ENCODE measurements around the gene CNOT4. TPM values are rescaled to one million over a fixed set of nuclear protein-coding genes. Genes with fewer than 3 reads are reported as not detected.

The CNOT4 gene
- total RNA-seq, 1 experiment from 2014 or later: 22.0 TPM

- TF ChIP-seq CTCF (IDR thresholded peaks at IDR 0.05; ENCODE audit: insufficient read depth in 1 of 2, low read depth in 1 of 2, low read length in 1 of 2, severe bottlenecking in 1 of 2, unreplicated experiment in 1 of 2): no peak
- no peaks in the 10 kb centered on the region for H3K9me3 ChIP-seq
- no TSS peak for BruUV-seq (replicated peaks)
- Mint-ChIP-seq H3K9me3 (ENCODE audit: unreplicated experiment) (no peaks in the 10 kb centered on the region), H3K4me3 (ENCODE audit: unreplicated experiment) (no peak overlapping the region), H3K27ac (ENCODE audit: unreplicated experiment) (no peak overlapping the region), H3K27me3 (ENCODE audit: insufficient read depth, unreplicated experiment) (no peaks in the 10 kb centered on the region), H3K4me1 (ENCODE audit: low read depth, unreplicated experiment) (peaks cover 8% of the 10 kb centered on the region), H3K36me3 (ENCODE audit: insufficient read depth, unreplicated experiment) (peaks cover 6% of the 10 kb centered on the region)
- DNase-seq: no peak
- no peaks in the 10 kb centered on the region for H3K4me1 ChIP-seq
- ChIA-PET CTCF (no interaction called here), POLR2A (no interaction called here)
- H3K27me3 ChIP-seq (replicated peaks; ENCODE audit: control insufficient read depth, insufficient read depth, low read length): no peaks in the 10 kb centered on the region
- no peak overlapping the region for H3K4me3 ChIP-seq (ENCODE audit: low read depth, low read length)
- intact Hi-C loops (cut with micrococcal nuclease; ENCODE audit: unreplicated experiment): no loop called here
- no peaks in the 10 kb centered on the region for H3K36me3 ChIP-seq (ENCODE audit: control insufficient read depth, insufficient read depth, low read length)
Observed at GRCh38 chr7:135425036-135425435, 84.9 kb downstream of the CNOT4 start.

- Mint-ChIP-seq H3K9me3 (ENCODE audit: unreplicated experiment) (no peaks in the 10 kb centered on the region), H3K4me3 (ENCODE audit: unreplicated experiment) (no peak overlapping the region), H3K27me3 (ENCODE audit: insufficient read depth, unreplicated experiment) (no peaks in the 10 kb centered on the region), H3K27ac (ENCODE audit: unreplicated experiment) (no peak overlapping the region), H3K36me3 (ENCODE audit: insufficient read depth, unreplicated experiment) (peaks cover 5% of the 10 kb centered on the region), H3K4me1 (ENCODE audit: low read depth, unreplicated experiment) (no peaks in the 10 kb centered on the region)
- no peak for DNase-seq
- no peaks in the 10 kb centered on the region for H3K36me3 ChIP-seq (ENCODE audit: control insufficient read depth, insufficient read depth, low read length)
- ChIA-PET POLR2A (no interaction called here), CTCF (interaction anchor here (0.6 to 1.1 kb wide), 2 partner anchors 90 to 235 kb away, joined by 3 to 4 read pairs; no protein-coding TSS in a partner anchor)
- no peak for TF ChIP-seq CTCF (IDR thresholded peaks at IDR 0.05; ENCODE audit: insufficient read depth in 1 of 2, low read depth in 1 of 2, low read length in 1 of 2, severe bottlenecking in 1 of 2, unreplicated experiment in 1 of 2)
- no peaks in the 10 kb centered on the region for H3K9me3 ChIP-seq
- intact Hi-C loops (cut with micrococcal nuclease; ENCODE audit: unreplicated experiment): no loop called here
- no TSS peak for BruUV-seq (replicated peaks)
- no peaks in the 10 kb centered on the region for H3K4me1 ChIP-seq
- no peaks in the 10 kb centered on the region for H3K27me3 ChIP-seq (replicated peaks; ENCODE audit: control insufficient read depth, insufficient read depth, low read length)
- H3K4me3 ChIP-seq (ENCODE audit: low read depth, low read length): no peak overlapping the region
Observed at GRCh38 chr7:135420786-135421185, 89.1 kb downstream of the CNOT4 start.

- H3K4me1 Mint-ChIP-seq (ENCODE audit: low read depth, unreplicated experiment): no peaks in the 10 kb centered on the region
- no peaks in the 10 kb centered on the region for H3K27me3 Mint-ChIP-seq (ENCODE audit: insufficient read depth, unreplicated experiment)
- Histone ChIP-seq H3K27me3 (replicated peaks; ENCODE audit: control insufficient read depth, insufficient read depth, low read length) (no peaks in the 10 kb centered on the region), H3K9me3 (no peaks in the 10 kb centered on the region), H3K4me1 (no peaks in the 10 kb centered on the region), H3K4me3 (ENCODE audit: low read depth, low read length) (no peak overlapping the region), H3K36me3 (ENCODE audit: control insufficient read depth, insufficient read depth, low read length) (no peaks in the 10 kb centered on the region)
- no peak overlapping the region for H3K27ac Mint-ChIP-seq (ENCODE audit: unreplicated experiment)
- H3K36me3 Mint-ChIP-seq (ENCODE audit: insufficient read depth, unreplicated experiment): peaks cover 5% of the 10 kb centered on the region
- H3K4me3 Mint-ChIP-seq (ENCODE audit: unreplicated experiment): no peak overlapping the region
- DNase-seq: no peak
- ChIA-PET CTCF (no interaction called here), POLR2A (no interaction called here)
- no peak for TF ChIP-seq CTCF (IDR thresholded peaks at IDR 0.05; ENCODE audit: insufficient read depth in 1 of 2, low read depth in 1 of 2, low read length in 1 of 2, severe bottlenecking in 1 of 2, unreplicated experiment in 1 of 2)
- no peaks in the 10 kb centered on the region for H3K9me3 Mint-ChIP-seq (ENCODE audit: unreplicated experiment)
- no TSS peak for BruUV-seq (replicated peaks)
- intact Hi-C loops (cut with micrococcal nuclease; ENCODE audit: unreplicated experiment): no loop called here
Observed at GRCh38 chr7:135416431-135416830, 93.5 kb downstream of the CNOT4 start.
